ENCODE results near the gene VSIR.

VSIR gene

DNA sequence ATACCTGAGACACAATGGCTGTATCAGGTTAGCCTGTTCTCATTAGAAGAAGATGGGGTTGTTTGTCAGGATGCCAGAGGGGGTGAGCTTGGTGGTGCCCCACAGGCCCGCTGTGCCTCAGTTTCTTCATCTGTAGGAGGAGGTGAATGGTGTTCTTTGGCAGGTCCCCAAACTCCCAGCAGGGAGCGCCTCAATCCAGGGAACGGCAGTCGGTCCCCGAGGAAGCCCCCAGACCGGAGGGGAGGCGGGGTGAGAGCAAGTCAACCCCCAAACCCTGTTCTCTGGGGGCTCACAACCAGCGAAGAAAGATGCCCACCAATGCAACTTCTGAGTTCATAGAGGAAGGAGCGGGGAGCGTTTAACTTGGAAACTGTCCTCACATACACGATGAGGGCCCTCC lies 69.7 kb downstream of the VSIR start:
- no peak for DNase-seq (ENCODE audit: extremely low read depth, low read depth)
- peak; percentile 3 for TF ChIP-seq CTCF (IDR thresholded peaks at IDR 0.05; ENCODE audit: low read depth, low read length)

GRCh38 chr10:71701496-71702132 lies 71.7 kb downstream of the VSIR start:
- TF ChIP-seq CTCF (IDR thresholded peaks at IDR 0.05; ENCODE audit: low read depth, low read length) = no peak
- DNase-seq (ENCODE audit: extremely low read depth, low read depth) = no peak

GRCh38 chr10:71700731-71701368 lies 72.5 kb downstream of the VSIR start:
- no peak for TF ChIP-seq CTCF (IDR thresholded peaks at IDR 0.05; ENCODE audit: low read depth, low read length)
- no peak for DNase-seq (ENCODE audit: extremely low read depth, low read depth)

- no peak for TF ChIP-seq CTCF (IDR thresholded peaks at IDR 0.05; ENCODE audit: low read depth, low read length)
- DNase-seq (ENCODE audit: extremely low read depth, low read depth) = no peak
Measured at GRCh38 chr10:71698737-71699136, 74.6 kb downstream of the VSIR start.

GRCh38 chr10:71697938-71698709 lies 75.2 kb downstream of the VSIR start:
- DNase-seq (ENCODE audit: extremely low read depth, low read depth) = no peak
- no peak for TF ChIP-seq CTCF (IDR thresholded peaks at IDR 0.05; ENCODE audit: low read depth, low read length)
